LoVo (cell line): ENCODE measurements around the gene MAPK1.
"Not testable (repeated sequence)": the region's sequence is repeated elsewhere in the genome, so short reads cannot be mapped to it uniquely, and the experiment has no call there.

ENCODE experiments used
- DNase-seq: peaks from one replicate; pipeline ENCODE4 v3.0.0-alpha.2; 2016; ENCODE audit warnings: low spot score

MAPK1 gene

GRCh38 chr22:21818487-21819182 lies 48.8 kb downstream of the MAPK1 start:
- DNase-seq = no peak

GRCh38 chr22:21817497-21817853 lies 50.0 kb downstream of the MAPK1 start:
- DNase-seq = not testable (repeated sequence)

GRCh38 chr22:21816787-21817496 lies 50.5 kb downstream of the MAPK1 start:
- no peak for DNase-seq

GRCh38 chr22:21816472-21816786 lies 51.0 kb downstream of the MAPK1 start:
- no peak for DNase-seq

GRCh38 chr22:21815958-21816357 lies 51.5 kb downstream of the MAPK1 start:
- DNase-seq = no peak

- DNase-seq = no peak
Observed at GRCh38 chr22:21815357-21815756, 52.1 kb downstream of the MAPK1 start.

- DNase-seq = no peak
Observed at GRCh38 chr22:21811982-21812381, 55.5 kb downstream of the MAPK1 start.

GRCh38 chr22:21807544-21808529 lies 59.6 kb downstream of the MAPK1 start:
- DNase-seq = no peak

GRCh38 chr22:21805325-21805724 lies 62.1 kb downstream of the MAPK1 start:
- DNase-seq = not testable (repeated sequence)

- no peak for DNase-seq
Observed at GRCh38 chr22:21803811-21804249, 63.6 kb downstream of the MAPK1 start.

- DNase-seq = no peak
Observed at GRCh38 chr22:21802673-21803072, 64.8 kb downstream of the MAPK1 start.

GRCh38 chr22:21802056-21802455 lies 65.4 kb downstream of the MAPK1 start:
- no peak for DNase-seq

GRCh38 chr22:21801304-21801644 lies 66.2 kb downstream of the MAPK1 start:
- not testable (repeated sequence) for DNase-seq

GRCh38 chr22:21800552-21801303 lies 66.7 kb downstream of the MAPK1 start:
- no peak for DNase-seq

- DNase-seq = no peak
Observed at GRCh38 chr22:21797444-21798221, 69.8 kb downstream of the MAPK1 start.

- no peak for DNase-seq
Observed at GRCh38 chr22:21796863-21797262, 70.6 kb downstream of the MAPK1 start.

- no peak for DNase-seq
Observed at GRCh38 chr22:21796231-21796630, 71.2 kb downstream of the MAPK1 start.

GRCh38 chr22:21793716-21794115 lies 73.7 kb downstream of the MAPK1 start:
- not testable (repeated sequence) for DNase-seq

- DNase-seq = no peak
Observed at GRCh38 chr22:21791635-21792625, 75.5 kb downstream of the MAPK1 start.
